Cardiac septum (tissue), 1 donor: ENCODE data around the gene P2RY11. TPM values are rescaled to one million over a fixed set of nuclear protein-coding genes. Genes with fewer than 3 reads are reported as not detected.

Experiments
- DNase-seq: peaks from one replicate; pipeline ENCODE4 v3.0.0-alpha.2; 2020; ENCODE audit warnings: low spot score
- intact Hi-C: fragments of 100-400 bp; cut with DNase I; formaldehyde crosslinking; loops from one replicate; pipeline ENCODE4 v1.14.0; 2022
- total RNA-seq: library from RNA; stranded (reverse); fragmentation: NEBNext Ultra II Directional; extraction: Animal tissue kit (Norgen Biotek cat#: 25700); gene quantifications from one replicate; pipeline ENCODE4 v1.2.1, GENCODE V29; 2021
- donor health status: DM: no; HTN: no; CAD: no.

P2RY11 gene
- total RNA-seq, 1 donor from 2014 or later, result 10.0 TPM

DNA sequence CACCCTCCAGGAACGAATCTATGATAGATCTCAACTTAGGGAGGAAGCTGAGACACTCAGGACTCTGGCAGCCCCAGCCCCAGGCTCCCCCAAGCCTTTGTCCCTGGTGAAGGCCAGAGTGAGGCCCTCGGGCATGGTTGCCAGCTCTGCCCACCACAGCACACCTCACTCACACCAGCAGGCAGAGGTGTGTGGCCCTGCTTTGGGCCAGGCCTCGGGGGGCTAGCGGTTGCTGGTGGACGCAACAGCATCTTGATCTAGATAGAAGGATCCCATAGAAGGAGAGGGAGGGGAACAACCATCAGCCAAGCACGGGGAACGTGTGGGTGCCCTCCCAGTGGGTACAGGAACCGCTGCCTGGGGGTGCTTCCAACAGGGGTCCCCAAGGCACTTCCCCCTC is 46.6 kb downstream of the P2RY11 start:
- intact Hi-C loops, result no loop called here
- DNase-seq, result no peak

GRCh38 chr19:10158485-10158884 is 47.0 kb downstream of the P2RY11 start:
- intact Hi-C loops, result no loop called here
- DNase-seq, result no peak

- no peak for DNase-seq
- intact Hi-C loops, result no loop called here
Measured at GRCh38 chr19:10159610-10160009, 48.1 kb downstream of the P2RY11 start.

GRCh38 chr19:10163536-10163935 is 52.0 kb downstream of the P2RY11 start:
- no peak for DNase-seq
- intact Hi-C loops, result no loop called here

Other genes starting within 250 kb of the P2RY11 start
- gene OLFM2, start 175.2 kb upstream of the P2RY11 start, total RNA-seq, result 4.1 TPM
- gene COL5A3, start 101.2 kb upstream of the P2RY11 start, total RNA-seq, result 8.9 TPM
- not detected for gene RDH8, start 98.2 kb upstream of the P2RY11 start, total RNA-seq
- 9.4 TPM for gene SHFL, start 25.4 kb upstream of the P2RY11 start, total RNA-seq
- 0.19 TPM for gene ANGPTL6, start 9.0 kb upstream of the P2RY11 start, total RNA-seq
- 29.5 TPM for gene PPAN, start 5.3 kb upstream of the P2RY11 start, total RNA-seq
- gene EIF3G, start 8.2 kb downstream of the P2RY11 start, total RNA-seq, result 126 TPM
- gene DNMT1, start 83.3 kb downstream of the P2RY11 start, total RNA-seq, result 27.3 TPM
- gene S1PR2, start 119.6 kb downstream of the P2RY11 start, total RNA-seq, result 3.6 TPM
- gene MRPL4, start 140.5 kb downstream of the P2RY11 start, total RNA-seq, result 71.8 TPM
- gene ICAM1, start 159.4 kb downstream of the P2RY11 start, total RNA-seq, result 9.8 TPM
- gene ICAM4, start 175.3 kb downstream of the P2RY11 start, total RNA-seq, result 0.46 TPM
- 0.67 TPM for gene ICAM5, start 178.3 kb downstream of the P2RY11 start, total RNA-seq
- gene ZGLP1, start 198.1 kb downstream of the P2RY11 start, total RNA-seq, result 1.9 TPM
- 16.9 TPM for gene FDX2, start 204.3 kb downstream of the P2RY11 start, total RNA-seq
- 17.8 TPM for gene RAVER1, start 221.8 kb downstream of the P2RY11 start, total RNA-seq
- 14.4 TPM for gene ICAM3, start 227.9 kb downstream of the P2RY11 start, total RNA-seq